SW 1271 (cell line): ENCODE data around the gene FSTL4.
"Not testable (repeated sequence)": the region's sequence is repeated elsewhere in the genome, so short reads cannot be mapped to it uniquely, and the experiment has no call there.

Experiments used
- DNase-seq, 2 experiments: peaks; one replicate each; lab custom pipeline; 2025; lab: John Stamatoyannopoulos, UW

FSTL4 gene

GRCh38 chr5:133170756-133171387 lies 441.5 kb downstream of the FSTL4 start:
- DNase-seq = not testable (repeated sequence)

GRCh38 chr5:133164759-133165158 lies 447.6 kb downstream of the FSTL4 start:
- DNase-seq = no peak

GRCh38 chr5:133163839-133164238 lies 448.5 kb downstream of the FSTL4 start:
- DNase-seq = no peak

- no peak for DNase-seq
These were observed 452.8 kb downstream of the FSTL4 start for GRCh38 chr5:133159543-133159942.

- DNase-seq = no peak
These were observed 456.9 kb downstream of the FSTL4 start for GRCh38 chr5:133155326-133155969.

- DNase-seq = no peak
These were observed 457.9 kb downstream of the FSTL4 start for GRCh38 chr5:133154274-133155075.

GRCh38 chr5:133150909-133151544 lies 461.3 kb downstream of the FSTL4 start:
- DNase-seq = no peak

GRCh38 chr5:133149345-133149744 lies 463.0 kb downstream of the FSTL4 start:
- DNase-seq = no peak

- no peak for DNase-seq
These were observed 464.4 kb downstream of the FSTL4 start for GRCh38 chr5:133147815-133148567.

GRCh38 chr5:133147411-133147810 lies 464.9 kb downstream of the FSTL4 start:
- no peak for DNase-seq
